Tibial artery (tissue), 4 donors: ENCODE results near the gene PRRX2.

Experiments used
- DNase-seq, 2 donors: peaks; one replicate each; pipeline ENCODE4 v3.0.0-alpha.2; 2019
- H3K27ac ChIP-seq, 2 donors: fragments of 200-600 bp; sonication (generic) in 1 of 2; 1 replicate in 1 of 2; 2 replicates in 1 of 2; pipeline ENCODE4 v1.5.1; 2018 to 2019; ENCODE audit warnings: mild to moderate bottlenecking in 1 of 2
- H3K27me3 ChIP-seq, 2 donors: fragments of 200-600 bp; sonication (generic) in 1 of 2; one replicate each; pipeline versions ENCODE4 v1.5.1 to v1.6.0; 2016 to 2019
- H3K36me3 ChIP-seq, 3 donors: fragments of 200-600 bp; sonication (generic) in 2 of 3; one replicate each; pipeline ENCODE4 v1.5.1; 2016 to 2019; ENCODE audit warnings: mild to moderate bottlenecking in 2 of 3
- H3K4me1 ChIP-seq, 4 donors: fragments of 200-600 bp; sonication (generic) in 2 of 4; 1 replicate in 3 of 4; 2 replicates in 1 of 4; pipeline ENCODE4 v1.5.1; 2016 to 2019
- H3K4me3 ChIP-seq, 2 donors: fragments of 200-600 bp; sonication (generic) in 1 of 2; 1 replicate in 1 of 2; 2 replicates in 1 of 2; pipeline ENCODE4 v1.5.1; 2018 to 2019; ENCODE audit warnings: mild to moderate bottlenecking in 2 of 2
- H3K9me3 ChIP-seq, 3 donors: fragments of 200-600 bp; sonication (generic) in 1 of 3; one replicate each; pipeline ENCODE4 v1.5.1; 2016 to 2019
- CTCF ChIP-seq, 2 experiments: fragments of 200-600 bp in 1 of 2; fragments of 450-650 bp in 1 of 2; IDR thresholded peaks; one replicate each; pipeline ENCODE4 v1.5.1; 2017 to 2019; ENCODE audit warnings: antibody characterized with exemption in 2 of 2, mild to moderate bottlenecking in 1 of 2, moderate library complexity in 1 of 2
- intact Hi-C: fragments of 100-400 bp; cut with DNase I; formaldehyde crosslinking; loops from one replicate; pipeline ENCODE4 v1.15.0; 2023; ENCODE audit warnings: low total_unique reads

Gene PRRX2

GRCh38 chr9:129688285-129689043 lies 23.0 kb downstream of the PRRX2 start:
- Histone ChIP-seq H3K27ac (no peak overlapping the region), H3K36me3 (no peaks in the 10 kb centered on the region), H3K27me3 (no peaks in the 10 kb centered on the region), H3K9me3 (no peaks in the 10 kb centered on the region), H3K4me1 (peaks cover 0 to 1% (median 0%) of the 10 kb centered on the region in 4 donors), H3K4me3 (no peak overlapping the region)
- no peak for DNase-seq
- intact Hi-C loops, result no loop called here
- no peak for TF ChIP-seq CTCF (IDR thresholded peaks at IDR 0.05)

GRCh38 chr9:129692534-129692933 lies 27.1 kb downstream of the PRRX2 start:
- Histone ChIP-seq H3K27ac (peak overlapping the region in 1 of 2 donors; percentile 84), H3K4me1 (peaks cover 0 to 41% (median 24%) of the 10 kb centered on the region in 4 donors), H3K36me3 (no peaks in the 10 kb centered on the region), H3K27me3 (no peaks in the 10 kb centered on the region), H3K4me3 (no peak overlapping the region), H3K9me3 (no peaks in the 10 kb centered on the region)
- no peak for DNase-seq
- intact Hi-C loops, result no loop called here
- no peak for TF ChIP-seq CTCF (IDR thresholded peaks at IDR 0.05)

- H3K4me1 ChIP-seq, result peaks cover 0 to 53% (median 33%) of the 10 kb centered on the region in 4 donors
- TF ChIP-seq CTCF (IDR thresholded peaks at IDR 0.05), result no peak
- peak overlapping the region; percentile 84 to 91 for H3K27ac ChIP-seq
- DNase-seq, result no peak
- H3K36me3 ChIP-seq, result no peaks in the 10 kb centered on the region
- no peaks in the 10 kb centered on the region for H3K9me3 ChIP-seq
- no peak overlapping the region for H3K4me3 ChIP-seq
- intact Hi-C loops, result no loop called here
- no peaks in the 10 kb centered on the region for H3K27me3 ChIP-seq
Measured at GRCh38 chr9:129693741-129694140, 28.3 kb downstream of the PRRX2 start.

GRCh38 chr9:129694243-129694646 lies 28.8 kb downstream of the PRRX2 start:
- peak overlapping the region; percentile 84 to 91 for H3K27ac ChIP-seq
- H3K9me3 ChIP-seq, result no peaks in the 10 kb centered on the region
- H3K4me1 ChIP-seq, result peaks cover 0 to 57% (median 34%) of the 10 kb centered on the region in 4 donors
- intact Hi-C loops, result no loop called here
- H3K36me3 ChIP-seq, result no peaks in the 10 kb centered on the region
- H3K4me3 ChIP-seq, result no peak overlapping the region
- DNase-seq, result peak; percentile 58 to 94
- TF ChIP-seq CTCF (IDR thresholded peaks at IDR 0.05), result no peak
- no peaks in the 10 kb centered on the region for H3K27me3 ChIP-seq

GRCh38 chr9:129695870-129696269 lies 30.4 kb downstream of the PRRX2 start:
- Histone ChIP-seq H3K36me3 (no peaks in the 10 kb centered on the region), H3K4me1 (peaks cover 0 to 57% (median 34%) of the 10 kb centered on the region in 4 donors), H3K9me3 (no peaks in the 10 kb centered on the region), H3K4me3 (no peak overlapping the region), H3K27ac (peak overlapping the region; percentile 84 to 91), H3K27me3 (no peaks in the 10 kb centered on the region)
- no peak for DNase-seq
- intact Hi-C loops, result no loop called here
- no peak for TF ChIP-seq CTCF (IDR thresholded peaks at IDR 0.05)
